Myocyte (in vitro differentiated cells): ENCODE measurements around the gene GABRG3. TPM values are rescaled to one million over a fixed set of nuclear protein-coding genes. Genes with fewer than 3 reads are reported as not detected.

Experiments used
- DNase-seq: peaks from one replicate; pipeline ENCODE4 v3.0.0-alpha.2; 2012; ENCODE audit warnings: low read depth
- polyA plus RNA-seq: library from polyadenylated mRNA; unstranded; fragments of >200 nt; gene quantifications from one replicate; pipeline ENCODE4 v1.2.1, GENCODE V29; 2012; ENCODE audit warnings: missing spikeins
- total RNA-seq: library from RNA; depleted of rRNA; stranded (reverse); fragments of >200 nt; gene quantifications from 2 replicates; pipeline ENCODE4 v1.2.3, GENCODE V29; 2014

GABRG3 gene
- total RNA-seq = not detected in 2 replicates
- not detected for polyA plus RNA-seq

DNA sequence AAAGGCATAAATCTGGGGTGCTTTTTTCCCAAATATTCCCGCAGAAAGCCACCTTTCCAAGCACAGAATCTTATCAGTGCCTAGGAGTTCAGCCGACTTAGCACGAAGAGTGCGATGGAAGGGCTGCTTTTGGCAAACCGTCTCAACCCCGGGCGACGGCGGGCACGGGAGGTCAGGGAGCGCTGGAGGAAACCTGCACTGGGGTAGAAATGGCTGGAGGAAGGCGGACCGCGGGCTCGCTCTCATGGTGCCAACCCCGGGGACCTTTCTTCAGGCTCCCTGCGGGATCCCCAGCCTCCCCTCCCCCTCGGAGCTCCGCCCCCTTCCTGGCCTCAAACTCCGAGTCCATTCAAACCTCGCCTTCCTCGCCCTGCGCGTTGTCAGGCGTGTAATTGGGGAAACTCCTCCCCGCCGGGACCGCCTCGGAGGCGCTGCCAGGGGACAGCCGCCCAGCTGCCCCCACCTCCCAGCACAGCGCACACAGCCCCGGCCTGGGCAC lies at the start of gene GABRG3:
TSS of gene GABRG3 (plus strand) at position 470 of the 499 bp plus-strand sequence.
- no peak for DNase-seq

DNA sequence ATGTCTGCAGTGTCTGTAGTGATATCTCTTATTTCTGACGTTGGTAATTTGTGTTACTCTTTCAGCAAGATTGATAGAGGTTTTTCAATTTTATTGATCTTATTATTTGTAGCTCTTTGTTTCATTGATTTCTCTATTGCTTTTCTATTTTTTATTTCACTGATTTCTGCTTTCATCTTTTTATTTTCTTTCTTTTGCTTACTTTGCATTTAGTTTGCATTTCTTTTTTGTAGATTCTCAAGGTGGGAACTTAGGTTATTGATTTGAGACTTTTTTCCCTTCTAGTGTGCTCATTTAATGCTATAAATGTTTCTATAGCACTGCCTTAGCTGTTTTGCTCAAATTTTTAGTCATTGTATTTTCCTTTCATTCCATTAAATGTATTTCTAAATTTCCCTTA lies 49.5 kb upstream of the GABRG3 start:
- no peak for DNase-seq

DNA sequence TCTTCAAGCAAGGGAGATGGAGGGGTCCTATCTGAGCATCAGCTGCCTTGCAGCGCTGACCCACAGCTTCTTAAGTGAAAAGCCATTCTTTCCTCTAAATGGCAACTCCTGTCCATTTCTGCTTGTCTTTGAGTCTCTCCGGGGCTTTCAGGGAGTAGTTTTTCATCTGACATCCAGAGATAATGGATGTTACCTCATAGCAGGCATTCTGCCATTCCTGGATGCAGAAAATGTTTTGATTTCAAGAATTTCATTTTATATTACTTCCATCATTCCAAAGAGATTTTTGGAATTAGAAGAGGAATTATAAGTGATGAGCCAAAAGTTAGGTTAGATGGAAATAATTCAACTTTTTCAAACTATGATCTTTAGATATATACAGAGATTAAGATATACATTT lies 44.9 kb upstream of the GABRG3 start:
- no peak for DNase-seq

DNA sequence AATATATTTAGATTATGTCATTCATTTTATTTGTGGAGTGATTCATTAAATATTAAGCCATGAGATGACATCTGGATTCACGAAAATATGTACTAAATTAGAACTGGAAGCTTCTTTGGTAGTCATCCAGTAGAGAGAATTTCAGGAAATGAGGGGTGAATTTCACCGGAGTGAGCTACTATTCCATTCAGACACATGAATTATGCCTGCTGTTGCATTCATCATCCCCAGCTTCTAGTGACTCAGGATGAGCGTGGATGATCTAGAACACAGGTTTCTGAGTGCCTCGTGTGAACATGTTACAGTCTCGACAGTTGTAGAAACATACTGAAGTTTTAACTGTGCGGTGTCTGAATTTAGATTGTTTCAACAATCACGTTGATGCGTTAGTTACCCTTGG lies 42.9 kb upstream of the GABRG3 start:
- no peak for DNase-seq

DNA sequence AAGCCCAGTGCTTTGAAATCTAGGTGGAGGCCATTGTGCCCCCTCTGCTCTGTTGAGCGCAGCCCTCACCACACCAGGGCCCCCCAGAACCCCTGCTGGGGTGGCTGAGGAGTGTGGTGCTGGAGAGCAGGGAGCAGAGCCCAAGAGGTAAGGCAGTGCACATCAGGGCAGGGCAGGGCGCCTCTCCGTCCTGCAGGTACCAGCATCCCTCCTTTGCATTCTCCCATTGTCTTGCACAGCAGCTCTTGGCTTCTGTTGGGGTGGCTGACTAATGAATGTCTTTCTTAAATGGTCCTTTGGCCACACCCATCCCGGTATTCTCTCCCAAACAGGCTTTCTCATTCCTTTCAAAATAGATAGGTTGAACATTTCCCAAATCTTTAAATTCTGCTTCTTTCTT lies 41.4 kb upstream of the GABRG3 start:
- no peak for DNase-seq

DNA sequence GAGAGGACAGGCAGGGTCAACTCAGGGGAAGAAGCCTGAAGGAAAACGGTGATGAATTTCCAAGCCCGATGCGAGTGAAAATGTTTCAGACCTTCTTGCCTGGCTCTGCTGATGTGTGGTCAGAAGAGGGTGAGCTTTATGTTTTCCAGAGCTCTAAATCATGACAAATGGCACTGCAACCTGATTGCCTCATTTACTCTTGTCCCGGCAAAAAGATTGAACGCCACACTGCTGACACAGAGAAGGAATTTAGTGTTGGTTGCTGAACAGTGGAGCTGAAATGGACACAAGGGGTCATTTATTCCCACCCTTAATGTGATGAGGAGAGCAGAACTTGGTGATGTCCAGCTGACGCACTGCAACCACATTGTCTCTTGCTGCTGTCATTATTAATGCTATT lies 36.1 kb upstream of the GABRG3 start:
- DNase-seq = no peak

DNA sequence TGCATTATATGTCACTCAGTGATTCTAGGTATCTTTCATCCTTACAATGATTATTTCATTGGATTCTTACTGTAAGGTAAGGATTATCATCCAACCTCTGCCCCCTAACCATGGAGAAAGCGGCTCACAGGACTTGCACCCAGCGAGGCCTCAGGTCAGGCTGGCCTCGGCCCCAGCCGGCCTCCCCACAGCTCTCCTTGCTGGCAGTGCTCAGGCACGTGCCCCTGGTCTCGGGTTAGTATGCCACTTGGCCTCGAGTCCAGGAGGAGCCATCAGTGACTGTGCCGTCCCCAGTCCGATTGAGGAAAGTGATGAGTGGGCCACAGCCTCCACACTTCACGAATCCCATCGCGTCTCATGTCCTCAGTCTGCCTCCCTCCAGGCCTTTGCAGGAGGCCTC lies 35.7 kb upstream of the GABRG3 start:
- DNase-seq = no peak

DNA sequence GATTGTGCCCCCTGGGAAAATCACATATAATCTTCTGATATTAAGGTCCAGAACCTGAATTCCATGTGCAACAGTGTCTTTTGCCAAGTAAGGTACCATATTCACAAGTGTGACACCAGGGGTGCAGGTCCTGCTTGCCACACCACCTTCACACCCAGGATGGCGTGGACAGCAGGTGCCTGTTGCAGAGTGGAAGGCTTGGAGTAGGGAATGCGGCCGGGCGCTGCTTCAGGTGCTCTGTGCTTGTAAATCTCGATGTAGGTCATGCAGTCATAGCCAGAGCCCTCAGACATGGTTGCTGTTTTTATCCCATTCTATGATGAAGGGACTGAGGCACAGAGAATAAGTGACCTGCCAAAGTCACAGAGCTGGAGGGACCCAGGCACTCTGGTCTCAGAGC lies 34.5 kb upstream of the GABRG3 start:
- no peak for DNase-seq

DNA sequence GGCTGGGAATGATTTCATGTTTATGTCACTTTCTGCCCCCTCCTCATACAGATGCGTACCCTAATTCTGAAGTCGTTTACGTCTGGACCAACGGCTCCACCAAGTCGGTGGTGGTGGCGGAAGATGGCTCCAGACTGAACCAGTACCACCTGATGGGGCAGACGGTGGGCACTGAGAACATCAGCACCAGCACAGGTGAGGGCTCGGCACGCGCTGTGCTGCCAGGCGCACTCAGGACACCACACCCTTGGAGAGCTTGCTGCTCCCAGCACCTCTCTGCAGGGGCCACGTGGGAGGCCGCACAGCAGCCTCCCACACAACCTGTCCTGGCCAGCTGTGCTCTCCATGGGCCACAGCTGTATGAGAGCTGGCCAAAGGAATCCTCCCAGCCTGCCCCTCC lies 33.8 kb upstream of the GABRG3 start:
- no peak for DNase-seq

DNA sequence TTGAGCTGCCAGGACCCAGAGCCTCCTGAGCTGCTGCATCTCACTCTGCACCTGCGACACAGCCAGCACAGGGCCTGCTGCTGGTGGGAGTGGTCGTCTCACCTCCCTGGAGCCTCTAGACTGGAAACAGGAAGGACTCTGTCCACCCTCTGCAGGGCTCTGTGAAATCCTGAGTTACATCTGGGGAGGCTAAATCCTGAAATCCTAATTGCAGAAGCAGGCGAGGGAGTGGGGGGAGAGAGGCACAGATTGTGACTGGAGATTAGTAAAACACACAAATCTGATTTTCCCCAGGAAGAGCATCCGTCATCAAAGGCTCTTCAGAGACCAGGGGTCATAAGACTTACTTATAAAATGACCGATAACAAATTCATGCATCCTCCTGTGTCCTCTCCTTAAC lies 31.6 kb upstream of the GABRG3 start:
- DNase-seq = no peak

DNA sequence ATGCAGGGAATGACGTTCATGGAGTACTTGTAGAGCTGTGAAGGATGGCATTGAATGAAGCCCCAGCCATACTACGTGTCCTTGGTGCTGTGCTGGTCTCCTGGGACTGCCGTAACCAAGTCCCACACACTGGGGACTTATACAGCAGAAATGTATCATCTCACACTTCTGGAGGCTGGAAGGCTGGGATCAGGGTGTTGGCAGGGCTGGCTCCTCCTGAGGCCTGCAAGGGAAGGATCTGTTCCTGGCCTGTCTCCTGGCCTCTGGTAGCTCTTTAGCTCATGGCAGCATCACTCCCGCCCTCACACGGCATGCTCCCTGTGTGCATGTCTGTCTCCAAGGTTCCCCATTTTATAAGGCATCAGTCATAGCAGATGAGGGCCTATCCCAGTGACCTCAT lies 29.5 kb upstream of the GABRG3 start:
- DNase-seq = no peak

DNA sequence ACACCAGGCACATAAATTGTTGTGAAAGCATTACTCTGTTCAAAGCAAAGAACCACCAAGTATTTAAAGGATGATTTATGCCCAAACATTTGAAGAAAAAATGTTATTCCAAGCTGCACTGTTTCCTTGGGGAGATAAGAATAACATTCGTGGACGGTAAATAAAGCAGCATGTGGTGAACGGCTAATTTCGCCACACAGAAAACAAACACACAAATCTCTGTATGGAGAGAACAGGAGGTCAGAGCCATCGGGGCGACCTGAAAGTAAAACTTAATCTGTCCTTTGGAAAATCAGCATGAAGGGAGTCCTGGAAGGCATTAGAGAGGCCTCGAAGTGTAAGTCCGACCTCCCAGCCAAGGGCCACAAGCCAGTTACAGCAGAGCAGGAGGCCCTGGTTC lies 27.1 kb upstream of the GABRG3 start:
- DNase-seq = no peak

DNA sequence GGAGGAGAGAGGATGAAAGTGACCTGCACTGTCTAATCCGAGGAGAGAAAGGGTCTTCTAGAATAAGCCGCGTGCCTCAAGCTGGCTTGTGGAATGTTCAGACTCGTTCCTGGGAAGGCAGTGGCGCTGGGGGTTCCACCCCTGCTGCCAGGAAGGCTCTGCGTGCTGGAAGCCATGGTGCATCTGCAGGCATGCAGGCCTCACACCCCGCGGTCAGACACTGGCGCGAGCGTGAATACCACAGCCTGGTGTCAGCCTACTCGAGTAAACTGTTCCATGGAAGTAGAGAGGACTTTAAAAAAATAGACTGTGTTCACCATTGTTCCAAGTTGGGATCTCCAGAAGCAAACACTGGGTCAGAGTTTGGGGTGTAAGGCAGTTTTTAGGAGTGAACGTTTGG lies 25.9 kb upstream of the GABRG3 start:
- no peak for DNase-seq

DNA sequence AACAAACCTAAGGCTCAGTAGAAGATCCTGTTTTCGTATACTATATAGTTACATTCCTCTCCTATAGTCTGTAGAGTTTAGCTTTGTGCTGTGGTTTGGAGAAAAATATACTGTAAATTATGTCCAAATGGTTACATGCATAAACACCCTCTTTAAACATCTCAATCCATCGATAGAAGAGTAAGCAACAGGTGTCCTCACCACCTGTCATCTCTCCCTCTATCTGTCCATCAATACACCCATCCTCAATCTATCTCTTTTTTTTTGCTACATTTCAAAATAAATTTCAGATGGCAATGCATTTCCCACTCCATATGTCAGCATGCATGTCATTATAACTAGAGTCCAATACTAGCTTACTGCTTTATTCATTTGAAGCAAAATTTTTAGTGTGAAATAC lies 21.0 kb upstream of the GABRG3 start:
- no peak for DNase-seq

DNA sequence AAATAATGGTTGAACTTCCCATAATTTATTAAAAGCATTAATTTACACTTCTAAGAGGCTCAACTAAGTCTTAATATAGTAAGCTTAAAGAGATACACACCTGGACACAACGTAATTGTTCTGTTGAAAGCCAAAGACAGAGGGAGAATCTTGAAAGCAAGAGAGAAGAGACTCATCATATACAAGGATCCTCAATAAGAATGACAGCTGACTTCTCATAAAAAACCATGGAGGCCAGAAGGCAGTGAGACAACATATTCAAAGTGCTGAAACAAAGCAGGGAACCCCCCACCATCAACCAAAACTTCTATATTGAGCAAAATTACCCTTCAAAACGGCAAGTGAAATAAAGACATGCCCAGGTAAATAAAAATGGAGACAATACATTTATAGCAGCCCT lies 16.6 kb upstream of the GABRG3 start:
- DNase-seq = no peak

DNA sequence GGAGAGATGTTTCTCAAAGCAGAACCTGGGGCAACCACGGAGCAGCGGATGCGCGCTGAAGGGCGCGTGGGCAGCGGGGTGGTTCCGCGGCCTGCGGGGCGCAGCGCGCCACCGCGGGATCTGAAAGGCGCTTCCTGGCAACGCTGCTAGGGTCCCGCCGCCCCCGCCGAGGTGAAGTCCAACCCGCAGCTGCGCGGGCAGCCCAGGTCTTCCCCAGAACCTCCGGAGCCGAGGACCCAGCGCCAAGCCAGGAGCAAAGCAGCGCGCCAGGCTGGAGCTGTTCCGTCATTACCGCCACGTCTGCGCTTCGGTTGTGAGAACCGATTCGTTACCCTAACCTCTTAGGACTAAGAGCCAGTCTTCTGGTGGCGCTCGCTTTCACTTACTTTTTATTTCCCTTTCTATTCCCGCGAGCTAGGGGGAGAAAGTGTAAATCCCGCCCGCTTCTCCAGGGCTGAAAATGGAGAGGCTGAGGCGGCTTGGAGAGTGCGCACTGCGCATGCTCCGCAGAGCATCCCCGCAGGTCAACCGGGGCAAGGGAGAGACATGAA lies 3.2 kb upstream of the GABRG3 start:
- DNase-seq = no peak

DNA sequence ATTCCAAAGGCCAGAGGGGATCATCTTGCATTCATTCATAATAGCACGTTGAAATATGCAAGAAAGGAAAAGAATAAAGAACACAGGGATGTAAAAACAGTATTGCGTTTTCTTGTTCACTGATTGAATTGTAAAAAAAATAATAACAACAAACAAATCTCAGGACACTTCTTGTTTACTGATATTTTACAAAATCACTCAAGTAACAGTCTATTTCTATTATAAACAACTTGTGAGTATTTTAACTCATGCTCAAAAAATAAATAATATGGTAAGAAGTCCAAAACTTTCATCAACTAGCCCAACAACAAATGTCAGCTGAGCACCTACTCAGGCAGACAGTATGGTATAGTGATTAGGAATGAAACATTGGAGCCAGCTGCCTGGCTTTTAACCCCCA lies 2.2 kb upstream of the GABRG3 start:
- no peak for DNase-seq

DNA sequence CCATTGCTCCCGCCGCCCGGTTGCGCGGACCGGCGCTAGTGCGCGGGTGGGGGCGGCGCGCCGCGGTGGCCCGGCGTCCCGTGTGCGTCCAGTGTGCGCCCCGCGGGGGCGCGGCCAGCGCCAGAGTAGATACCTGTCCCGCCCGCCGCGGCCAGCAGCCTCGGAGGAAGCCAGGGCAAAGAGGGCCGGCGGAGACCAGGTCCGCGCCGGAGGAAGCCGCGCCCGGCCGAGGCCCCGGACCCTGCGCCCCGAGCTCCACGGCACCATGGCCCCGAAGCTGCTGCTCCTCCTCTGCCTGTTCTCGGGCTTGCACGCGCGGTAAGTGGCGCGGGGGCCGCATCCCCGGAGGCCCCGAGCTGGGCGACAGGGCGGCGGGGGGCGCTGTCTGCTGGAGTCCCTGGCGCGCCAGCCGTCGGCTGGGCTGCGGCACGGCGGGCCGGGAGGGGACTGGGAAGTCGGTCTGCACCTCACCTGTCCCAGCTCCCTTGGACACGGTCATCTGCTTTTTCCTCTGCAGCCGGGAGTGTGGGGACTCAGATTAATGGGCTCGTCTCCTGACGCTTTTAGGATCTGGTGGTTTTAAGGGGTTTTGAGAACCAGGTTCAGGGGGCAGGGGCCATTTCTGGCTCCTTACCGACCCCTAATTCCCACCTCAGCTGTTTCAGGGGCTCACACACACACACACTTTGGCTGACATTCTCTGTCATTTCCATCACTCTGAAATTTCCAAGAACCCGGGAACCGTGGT lies 464 bp downstream of the GABRG3 start:
- no peak for DNase-seq

DNA sequence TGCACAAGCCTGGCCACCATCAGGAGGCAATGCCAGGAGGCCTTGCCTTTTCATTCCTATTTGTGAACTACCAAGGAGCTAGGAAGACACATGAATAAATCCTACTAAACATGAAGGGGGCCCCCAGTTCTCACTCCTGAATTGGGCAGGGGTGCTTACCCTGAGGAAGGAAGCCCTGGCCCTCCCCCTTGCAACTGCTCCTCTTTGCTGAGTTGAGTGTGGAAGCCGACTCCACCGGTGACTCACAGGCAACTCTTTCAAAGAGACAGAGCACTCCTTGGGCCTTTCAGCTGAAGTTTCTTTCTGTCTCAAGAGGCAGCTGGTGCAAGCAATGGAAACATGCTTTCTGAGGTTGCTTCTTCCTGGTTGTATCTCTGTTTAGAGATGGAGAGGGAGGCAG lies 1.7 kb downstream of the GABRG3 start:
- DNase-seq = no peak

DNA sequence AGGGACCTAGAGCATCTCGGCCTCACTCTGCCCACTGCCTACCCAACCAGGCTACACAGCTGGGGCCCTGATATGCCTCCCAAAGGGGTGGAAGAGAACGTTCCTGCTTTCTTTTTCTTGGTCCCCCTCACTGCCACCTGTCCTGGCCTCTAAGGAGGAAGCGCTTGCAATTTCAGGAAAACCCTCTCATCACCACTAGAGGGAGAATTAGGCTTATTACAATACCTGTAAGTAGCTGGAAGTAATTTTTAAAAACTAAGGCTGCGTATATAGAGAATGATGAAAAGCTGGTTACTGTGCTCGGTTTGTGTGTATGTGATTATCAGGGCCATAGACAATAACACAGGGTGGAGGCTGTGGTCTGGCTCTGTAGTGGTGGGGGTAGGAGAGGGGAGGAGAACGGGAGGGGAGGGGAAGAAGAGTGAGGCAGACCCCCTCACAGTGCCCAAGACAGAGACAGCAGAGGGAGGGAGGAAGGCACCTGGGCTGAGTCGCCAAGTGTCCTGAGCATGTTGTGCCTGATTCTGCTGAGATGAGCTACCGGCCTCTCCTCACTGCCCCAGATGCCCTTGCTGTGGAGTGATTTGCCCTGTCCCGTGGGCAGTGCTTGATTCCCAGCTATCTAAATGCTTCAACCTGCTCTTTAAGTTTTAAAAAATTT lies 3.3 kb downstream of the GABRG3 start:
- no peak for DNase-seq

DNA sequence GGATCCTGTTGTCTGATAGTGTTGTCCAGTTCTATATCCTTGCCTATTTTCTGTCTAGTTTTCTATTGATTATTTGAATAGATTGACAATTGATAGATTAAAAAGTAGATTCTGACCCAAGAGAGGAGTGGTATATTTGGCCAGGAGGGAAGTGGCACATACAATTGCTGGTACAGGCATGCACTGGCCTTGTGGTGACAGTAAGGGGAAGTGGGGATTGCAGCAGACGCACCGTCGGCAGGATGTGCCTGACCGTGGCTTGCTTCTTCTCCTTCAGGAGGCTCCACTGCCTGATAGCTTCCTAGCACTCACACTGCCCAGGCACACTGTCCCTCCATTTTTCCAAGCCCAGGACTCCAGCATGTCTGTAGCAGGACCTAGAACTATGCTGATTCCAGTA lies 10.5 kb downstream of the GABRG3 start:
- no peak for DNase-seq

DNA sequence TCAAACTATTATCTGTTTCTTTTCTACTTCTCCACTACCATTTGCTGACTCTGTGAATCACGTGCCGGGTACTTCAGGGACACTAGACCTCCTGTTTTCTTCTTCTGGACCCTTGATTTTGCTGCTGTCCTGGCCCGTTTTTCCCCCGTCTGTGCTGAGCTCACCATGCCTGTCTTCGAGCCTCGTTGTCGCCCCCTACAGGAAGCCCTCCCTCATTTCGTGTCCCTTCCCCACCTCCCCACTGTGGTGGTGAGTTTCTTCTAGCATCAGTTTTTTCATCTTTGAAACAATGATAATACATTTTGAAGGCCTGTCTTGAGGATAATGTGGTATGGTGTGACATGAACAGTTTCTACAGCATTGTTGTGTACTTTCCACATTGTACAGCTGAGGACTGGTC lies 12.8 kb downstream of the GABRG3 start:
- DNase-seq = no peak

DNA sequence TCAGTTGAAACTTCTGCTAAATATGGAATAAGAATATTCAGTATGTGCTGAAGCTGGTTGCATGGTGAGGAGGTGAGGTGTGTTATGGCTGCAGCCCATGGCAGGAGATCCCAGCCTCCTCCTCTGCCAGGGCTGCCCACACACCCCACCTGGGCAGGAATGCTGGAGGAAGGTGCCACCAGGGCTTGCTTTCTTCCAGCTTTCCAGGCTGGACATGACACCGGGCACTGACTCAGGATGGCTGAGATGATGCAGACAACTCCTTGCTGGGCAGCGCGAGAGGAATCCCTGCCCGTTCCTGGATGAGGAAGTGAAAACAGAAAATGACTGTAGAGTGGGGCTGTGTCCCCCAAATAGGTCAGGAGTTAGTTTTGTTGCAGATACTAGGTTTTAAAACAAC lies 14.1 kb downstream of the GABRG3 start:
- no peak for DNase-seq
